Measurements from ENCODE around the gene NSMCE1.

NSMCE1 gene

DNA sequence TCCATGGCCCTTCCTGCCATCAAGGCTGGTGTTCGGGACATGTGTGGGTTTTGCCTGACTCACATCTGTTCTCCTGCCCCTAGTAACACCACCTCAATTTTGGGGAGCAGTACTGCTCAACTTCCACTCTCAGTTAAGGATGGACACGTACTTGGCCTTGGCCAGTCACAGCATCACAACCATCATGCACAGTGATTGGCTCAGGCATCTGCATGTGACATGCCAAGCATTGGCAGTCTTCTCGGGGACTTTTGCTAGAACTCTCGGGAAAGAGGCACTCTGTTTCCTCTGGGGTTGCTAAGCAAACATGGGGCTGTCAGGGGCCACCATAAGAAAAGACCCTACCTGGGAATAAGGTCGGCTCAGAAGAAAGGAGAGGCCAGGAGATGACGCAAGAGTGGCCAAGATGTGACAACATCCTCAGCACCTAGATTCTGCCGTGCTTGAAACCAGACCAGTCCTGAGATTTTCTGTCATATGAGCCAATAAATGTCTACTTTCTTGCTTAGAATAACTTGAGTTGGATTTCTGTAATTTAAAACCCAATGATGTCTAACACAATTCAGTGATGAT is 77.1 kb downstream of the NSMCE1 start:
- DNase-seq (ENCODE audit: low spot score) = no peak

DNA sequence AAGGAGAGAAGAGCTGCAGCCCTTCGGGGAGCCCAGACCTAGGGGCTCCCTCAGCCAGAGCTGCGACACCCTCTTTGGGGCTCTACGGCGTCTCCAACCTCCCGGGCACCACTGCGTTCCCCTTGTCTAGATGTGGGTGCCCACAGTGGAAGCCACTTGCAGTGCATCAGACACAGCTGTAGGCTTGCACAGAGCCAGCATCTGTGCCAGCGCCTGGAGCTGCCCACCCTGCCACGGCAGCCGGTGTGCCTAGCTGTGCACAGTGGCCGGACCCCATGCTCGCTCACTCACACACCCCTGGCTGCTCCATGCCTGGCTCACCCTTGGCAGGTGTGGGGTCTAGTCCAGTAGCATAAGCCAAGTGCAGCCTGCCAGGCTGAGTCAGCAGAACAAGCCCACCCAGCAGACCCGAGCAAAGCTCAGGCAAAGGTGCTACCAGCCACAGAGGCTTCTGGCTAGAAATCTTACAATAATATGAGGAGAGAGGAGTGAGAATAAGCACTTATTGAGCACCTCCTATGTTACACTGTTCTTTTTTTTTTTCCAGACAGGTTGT is 78.2 kb downstream of the NSMCE1 start:
- DNase-seq (ENCODE audit: low spot score) = no peak

DNA sequence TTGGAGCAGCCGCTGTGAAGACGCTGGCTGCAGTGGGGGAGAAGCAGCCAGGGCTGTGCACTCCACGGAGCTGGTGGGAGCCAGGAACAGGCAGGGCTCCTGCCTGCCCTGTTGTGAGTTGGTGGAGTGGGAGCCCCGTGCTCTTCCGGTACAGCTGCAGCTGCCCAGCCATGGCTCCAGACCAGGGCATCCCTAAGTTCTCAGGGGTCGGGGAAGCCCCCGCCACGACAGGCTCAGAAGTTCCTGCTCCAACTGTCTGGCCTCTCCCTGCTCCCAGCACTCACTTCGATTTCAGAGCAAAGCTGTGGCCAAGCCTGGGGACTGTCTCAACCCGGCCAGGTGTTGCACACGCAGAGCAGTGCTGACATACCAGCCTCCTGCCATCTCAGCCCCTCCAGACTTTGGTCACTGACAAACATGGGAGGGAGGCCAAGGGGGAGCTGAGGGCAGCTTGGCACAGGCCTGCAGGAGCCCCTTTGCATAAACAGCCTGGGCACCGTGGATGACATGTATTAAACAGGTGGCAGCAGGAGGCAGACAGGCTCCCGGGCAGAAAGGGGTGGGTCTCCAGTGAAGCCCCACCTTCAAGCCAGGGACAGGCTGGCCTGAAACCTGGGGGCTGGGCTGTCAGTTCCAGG is 79.1 kb downstream of the NSMCE1 start:
- no peak for DNase-seq (ENCODE audit: low spot score)

DNA sequence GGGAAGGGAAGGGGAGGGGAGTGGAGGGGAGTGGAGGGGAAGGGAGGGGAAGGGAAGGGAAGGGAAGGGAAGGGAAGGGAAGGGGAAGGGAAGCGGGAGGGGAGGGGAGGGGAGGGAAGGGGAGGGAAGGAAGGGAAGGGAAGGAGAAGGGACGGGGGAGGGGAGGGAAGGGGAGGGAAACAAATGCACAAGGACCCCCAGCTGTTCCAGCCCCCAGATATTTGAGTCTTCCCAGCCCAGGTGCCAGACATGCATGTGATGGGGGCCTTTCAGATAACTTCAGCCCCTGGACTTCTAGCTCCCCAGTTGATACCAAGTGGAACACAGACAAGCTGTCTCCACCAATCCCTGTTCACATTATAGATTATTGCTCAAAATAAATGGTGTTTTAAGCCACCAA is 79.9 kb downstream of the NSMCE1 start:
- DNase-seq (ENCODE audit: low spot score) = no peak

DNA sequence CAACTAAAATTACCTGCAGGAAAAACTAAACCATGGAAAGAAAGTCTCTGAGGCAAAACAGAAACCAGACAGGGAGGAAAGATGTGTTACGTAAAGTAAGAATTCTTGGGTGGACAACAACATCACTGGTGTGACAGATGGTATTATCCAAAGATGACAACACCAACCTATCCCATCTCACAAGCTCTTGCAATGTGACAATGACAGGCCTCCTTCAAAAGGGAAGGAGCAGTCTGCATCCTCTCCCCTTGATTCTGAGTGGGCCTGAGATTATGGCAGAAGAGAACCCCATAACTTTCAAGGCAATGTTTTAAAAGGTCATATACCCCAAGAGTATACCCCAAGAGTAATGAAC is 82.8 kb downstream of the NSMCE1 start:
- no peak for DNase-seq (ENCODE audit: low spot score)

DNA sequence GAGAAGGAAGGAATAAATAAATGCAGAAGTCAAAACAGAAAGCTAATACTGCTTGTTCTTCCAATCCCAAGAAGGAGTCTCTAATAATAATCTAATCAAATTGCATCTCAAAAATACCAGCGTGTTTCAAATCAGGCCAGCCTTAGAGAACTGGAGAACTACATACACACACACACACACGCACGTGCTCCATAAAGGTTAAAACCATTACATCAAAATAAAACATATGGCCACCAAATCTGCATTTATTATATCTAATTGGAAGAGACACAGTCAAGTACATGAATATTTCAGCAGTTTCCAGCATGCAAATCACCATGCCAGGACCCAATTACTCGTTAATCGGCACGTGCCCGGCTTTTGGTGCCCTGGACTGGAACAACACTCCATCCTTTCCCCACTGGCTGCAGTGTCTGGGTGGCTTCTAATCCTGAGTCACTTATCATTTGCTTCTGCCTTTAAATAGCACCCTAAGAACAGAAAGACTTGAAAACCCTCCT is 85.6 kb downstream of the NSMCE1 start:
- DNase-seq (ENCODE audit: low spot score) = no peak

DNA sequence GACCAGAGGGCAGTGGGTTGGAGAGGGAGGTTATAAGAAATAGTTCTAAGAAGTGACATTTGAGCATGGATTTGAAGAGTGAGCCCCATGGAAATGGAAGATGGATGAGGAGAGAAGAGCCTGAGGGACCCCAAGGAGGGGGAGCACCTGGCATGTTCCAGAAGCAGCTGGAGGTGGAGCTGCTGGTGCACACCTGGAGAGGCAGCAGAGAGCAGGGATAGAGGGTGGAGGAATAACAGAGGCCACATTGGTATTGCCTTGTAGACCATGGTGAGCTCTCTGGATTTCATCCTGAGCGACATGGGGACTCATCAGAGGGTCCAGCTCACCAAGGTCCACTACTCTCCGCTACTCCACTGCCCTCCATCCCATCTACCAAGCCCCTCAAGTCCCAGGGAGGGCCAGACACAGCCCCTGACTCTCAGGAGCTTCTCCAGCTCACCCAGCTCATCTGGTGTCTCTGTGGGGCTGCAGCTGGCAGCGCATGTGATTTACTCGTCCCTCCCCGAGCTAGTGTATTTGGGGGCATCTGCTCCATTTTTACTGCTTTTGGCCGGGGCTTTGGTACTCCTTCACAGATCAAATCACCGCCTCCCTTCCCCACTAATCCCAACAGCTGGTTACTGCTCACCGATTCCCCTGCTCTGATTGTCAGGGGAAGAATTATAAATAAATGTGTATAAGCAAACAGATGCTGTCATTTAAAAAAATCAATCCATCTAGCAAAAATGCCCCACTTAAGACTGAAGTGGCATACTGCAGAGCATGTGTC is 87.4 kb downstream of the NSMCE1 start:
- DNase-seq (ENCODE audit: low spot score) = no peak

DNA sequence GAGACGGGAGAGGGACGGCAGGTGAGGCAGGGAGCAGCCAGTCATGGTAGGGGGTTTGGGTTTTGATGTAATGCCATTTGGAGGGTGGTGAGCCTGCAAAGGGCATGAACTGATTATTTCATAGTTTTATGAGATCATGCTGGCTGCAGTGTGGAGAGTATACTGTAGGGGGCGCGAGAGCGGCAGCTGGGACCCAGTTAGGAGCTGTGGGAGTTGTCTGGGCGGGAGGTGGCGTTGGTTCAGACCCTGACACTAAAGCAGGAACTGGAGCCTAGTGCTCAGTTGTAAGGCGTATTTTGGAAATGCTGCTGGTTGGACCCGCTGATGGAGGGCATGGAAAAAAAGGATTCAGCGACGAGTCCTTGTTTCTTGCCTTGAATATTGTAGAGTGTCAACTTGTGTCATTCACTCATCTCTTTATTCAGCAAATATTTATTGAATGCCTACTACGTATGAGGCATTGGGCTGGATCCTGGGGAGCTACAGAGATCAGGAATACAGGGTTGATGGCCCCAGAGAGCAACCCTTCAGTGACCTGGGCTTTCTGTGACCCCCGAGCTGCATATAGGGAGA is 89.0 kb downstream of the NSMCE1 start:
- peak; percentile 90 for DNase-seq (ENCODE audit: low spot score)

DNA sequence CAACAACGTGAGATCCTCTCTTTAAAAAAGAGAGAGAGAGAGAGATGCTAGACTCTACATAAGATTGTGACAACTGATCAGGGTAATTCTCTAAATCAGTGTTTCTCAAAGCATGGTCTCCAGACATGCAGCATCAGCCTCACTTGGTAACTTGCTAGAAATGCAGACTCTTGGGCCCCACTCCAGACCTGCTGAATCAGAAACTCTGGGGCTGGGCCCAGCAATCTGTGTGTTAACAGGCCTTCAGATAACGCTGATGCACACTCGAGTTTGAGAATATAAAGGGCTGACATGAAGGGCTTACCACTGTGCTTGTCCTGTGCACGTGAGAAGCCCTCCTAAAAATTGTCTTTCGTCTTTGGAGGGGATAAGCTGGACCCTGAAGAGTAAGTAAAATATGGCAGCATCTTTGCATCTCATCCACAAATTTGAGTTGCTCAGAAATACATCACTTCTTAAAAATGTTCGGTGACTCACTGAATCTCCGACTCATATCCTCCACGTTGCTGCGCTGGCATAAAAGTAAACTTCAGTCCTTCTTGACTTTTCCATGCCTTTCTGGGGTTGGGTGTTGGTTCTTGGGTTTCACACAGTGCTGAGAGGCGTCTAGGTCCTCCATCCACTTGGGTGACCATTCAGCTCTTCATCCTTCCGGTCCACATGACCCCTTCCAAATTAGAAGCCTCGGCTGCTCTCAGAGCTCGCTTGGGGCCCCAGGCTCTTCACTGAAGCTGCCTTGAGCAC is 91.4 kb downstream of the NSMCE1 start:
- no peak for DNase-seq (ENCODE audit: low spot score)

DNA sequence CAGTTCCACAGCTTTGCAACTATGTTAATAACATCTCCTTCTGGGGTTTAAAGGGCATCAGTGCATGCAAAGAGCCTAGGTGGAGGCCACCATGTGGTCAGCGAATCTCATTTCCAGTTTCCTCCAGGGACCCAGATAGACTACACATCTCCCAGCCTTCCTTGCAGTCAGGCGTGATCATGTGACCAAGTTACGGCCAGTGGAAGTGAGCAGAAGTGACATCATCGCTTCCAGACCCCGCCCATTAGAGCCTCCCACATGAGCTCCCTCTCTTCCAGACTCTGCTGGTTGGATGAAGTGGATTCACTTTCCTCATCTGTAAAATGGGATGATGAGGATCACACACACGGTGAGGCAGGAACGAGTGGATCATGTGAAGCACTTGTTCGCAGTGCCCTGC is 92.7 kb downstream of the NSMCE1 start:
- DNase-seq (ENCODE audit: low spot score) = no peak
